ENCODE measurements around the gene LRRC42. TPM values are rescaled to one million over a fixed set of nuclear protein-coding genes. Genes with fewer than 3 reads are reported as not detected.

Gene LRRC42
- total and polyA plus RNA-seq, 10 of the 15 experiments (the other 5 are each of a cell fraction or from before 2014, with no cell fraction given), result 11.0 to 34.4 (median 23.0) TPM

DNA sequence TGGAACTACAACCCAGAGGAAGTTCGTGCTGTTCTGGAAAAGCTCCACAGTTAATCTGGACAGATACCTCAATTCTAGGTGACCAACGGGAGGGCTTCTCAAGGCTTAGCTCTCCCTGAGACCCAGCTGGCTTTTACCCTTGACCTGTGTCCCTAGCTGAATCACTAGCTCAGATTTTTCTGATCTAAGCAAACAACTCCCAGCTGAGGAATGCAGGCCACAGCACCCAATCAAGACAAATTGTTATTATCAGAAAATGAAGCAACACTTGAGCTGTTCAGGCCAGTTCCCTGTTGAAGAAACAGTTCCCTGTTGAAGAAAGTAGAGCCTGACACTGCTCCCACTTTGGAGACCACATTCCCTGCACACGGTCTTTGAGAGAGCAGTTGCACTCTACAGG is 36.2 kb upstream of the LRRC42 start:
- POLR2A ChIA-PET, result no interaction called here

More for the DNA sequence above, 36.2 kb upstream of the LRRC42 start:
- no peaks in the 10 kb centered on the region for H4K20me1 ChIP-seq (ENCODE audit: control insufficient read depth, insufficient read depth)
- DNase-seq (ENCODE audit: low read depth, low spot score) (no peak), FAIRE-seq (no peak), ATAC-seq (no peak)
- intact Hi-C loops (cut with micrococcal nuclease; ENCODE audit: unreplicated experiment), result no loop called here
- no peaks in the 10 kb centered on the region for H3K4me1 ChIP-seq (ENCODE audit: control insufficient read depth, insufficient read depth, low read length)
- no peak overlapping the region for H3K4me2 ChIP-seq (ENCODE audit: control insufficient read depth, insufficient read depth)
- CTCF ChIA-PET, result interaction anchor here (0.9 to 1.9 kb wide), 5 partner anchors 10 to 52 kb away, joined by 3 to 6 read pairs (median 4); no protein-coding TSS in a partner anchor
- WGBS (ENCODE audit: insufficient coverage, insufficient replicate concordance, low lambda C conversion rate, missing lambda C conversion rate), result 87% methylated on average over 3 of the region's 3 CpGs
- no TSS peak for BruUV-seq (replicated peaks)
- no peaks in the 10 kb centered on the region for H3K79me2 ChIP-seq (ENCODE audit: control insufficient read depth, insufficient read depth, low read length)
- no peak overlapping the region for H3K9ac ChIP-seq (ENCODE audit: control insufficient read depth, insufficient read depth, low read length)
- TF ChIP-seq, protein P1, sequence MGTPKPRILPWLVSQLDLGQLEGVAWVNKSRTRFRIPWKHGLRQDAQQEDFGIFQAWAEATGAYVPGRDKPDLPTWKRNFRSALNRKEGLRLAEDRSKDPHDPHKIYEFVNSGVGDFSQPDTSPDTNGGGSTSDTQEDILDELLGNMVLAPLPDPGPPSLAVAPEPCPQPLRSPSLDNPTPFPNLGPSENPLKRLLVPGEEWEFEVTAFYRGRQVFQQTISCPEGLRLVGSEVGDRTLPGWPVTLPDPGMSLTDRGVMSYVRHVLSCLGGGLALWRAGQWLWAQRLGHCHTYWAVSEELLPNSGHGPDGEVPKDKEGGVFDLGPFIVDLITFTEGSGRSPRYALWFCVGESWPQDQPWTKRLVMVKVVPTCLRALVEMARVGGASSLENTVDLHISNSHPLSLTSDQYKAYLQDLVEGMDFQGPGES (IDR thresholded peaks at IDR 0.05), result no peak
- TF ChIP-seq TCF3 (IDR thresholded peaks at IDR 0.05; ENCODE audit: borderline replicate concordance, insufficient read depth, low read depth, low read length) (no peak), WRNIP1 (IDR thresholded peaks at IDR 0.05; ENCODE audit: borderline replicate concordance, low read depth, low read length) (no peak), CEBPB (IDR thresholded peaks at IDR 0.05; ENCODE audit: borderline replicate concordance in 1 of 2, low read depth in 2 of 2, low read length in 2 of 2) (no peak), FOXK2 (IDR thresholded peaks at IDR 0.05) (no peak), STAT3 (IDR thresholded peaks at IDR 0.05; ENCODE audit: low read depth, low read length) (no peak), BMI1 (IDR thresholded peaks at IDR 0.05; ENCODE audit: borderline replicate concordance) (no peak), EZH2 (IDR thresholded peaks at IDR 0.05; ENCODE audit: borderline replicate concordance, control insufficient read depth, low read depth, low read length) (no peak), IKZF1 (conservative IDR thresholded peaks at IDR 0.05) (no peak), CBFB (IDR thresholded peaks at IDR 0.05; ENCODE audit: low read depth) (no peak), SMARCA5 (IDR thresholded peaks at IDR 0.05) (no peak), POLR2AphosphoS2 (IDR thresholded peaks at IDR 0.05; ENCODE audit: low read depth, low read length) (no peak), NFIC (IDR thresholded peaks at IDR 0.05; ENCODE audit: low read depth, low read length) (no peak), MEF2A (IDR thresholded peaks at IDR 0.05; ENCODE audit: insufficient read depth, low read depth, low read length) (no peak), EGR1 (IDR thresholded peaks at IDR 0.05; ENCODE audit: borderline replicate concordance in 1 of 2, low read depth in 2 of 2, low read length in 2 of 2) (no peak), ZNF24 (IDR thresholded peaks at IDR 0.05) (no peak)
- no peak overlapping the region for H3K4me3 ChIP-seq
- H2AFZ ChIP-seq (ENCODE audit: control insufficient read depth, low read depth, low read length), result no peak overlapping the region
- H3K27me3 ChIP-seq (replicated peaks in 1 of 2; ENCODE audit: control insufficient read depth in 2 of 2, insufficient read depth in 2 of 2, low read length in 1 of 2), result no peaks in the 10 kb centered on the region
- H3K9me3 ChIP-seq (replicated peaks; ENCODE audit: control insufficient read depth, insufficient read depth, low read length), result no peaks in the 10 kb centered on the region
- RAD21 ChIA-PET (ENCODE audit: unreplicated experiment), result interaction anchor here (0.9 kb wide), 2 partner anchors 35 to 49 kb away, joined by 3 to 4 read pairs; partner anchors contain the start of gene IFT25
- peaks cover 0 to 9% of the 10 kb centered on the region in 2 experiments; a peak in 1 of 4 replicates for H3K36me3 ChIP-seq (ENCODE audit: control insufficient read depth in 2 of 2, insufficient read depth in 2 of 2, low read length in 1 of 2)
- in situ Hi-C loops (cut with MboI), result no loop called here
- SMC1A ChIA-PET (ENCODE audit: uncharacterized antibody, unreplicated experiment), result interaction anchor here (0.7 to 3.5 kb wide), 2 partner anchors 9 to 74 kb away, joined by 3 to 9 read pairs; no protein-coding TSS in a partner anchor
- H3K27ac ChIP-seq (ENCODE audit: control insufficient read depth, insufficient read depth), result no peak overlapping the region
